Endothelial cell of umbilical vein (primary cell): ENCODE results near the gene ZNF488. TPM values are rescaled to one million over a fixed set of nuclear protein-coding genes. Genes with fewer than 3 reads are reported as not detected.

Experiments
- BruUV-seq: library from RNA; stranded (reverse); fragments of 400-500 nt; replicated peaks from 2 replicates; lab custom pipeline; 2021; lab: Mats Ljungman, UMichigan
- CTCF ChIA-PET: fragments of 300-600, 350-600 bp; sonication (Branson Sonifier 250); formaldehyde crosslinking; loops from one replicate; lab custom pipeline; 2021; ENCODE audit warnings: antibody characterized with exemption, inconsistent platforms; lab: Charles Lee
- POLR2A ChIA-PET: fragments of 300-600, 350-600 bp; sonication (Branson Sonifier 250); formaldehyde crosslinking; loops from one replicate; lab custom pipeline; 2021; ENCODE audit warnings: antibody characterized with exemption, inconsistent platforms; lab: Charles Lee
- DNase-seq: peaks from one replicate; pipeline ENCODE4 v3.0.0-alpha.2; 2011; ENCODE audit warnings: low read depth, low spot score
- FAIRE-seq: peaks from 2 replicates; lab custom pipeline; 2011; peaks lifted over from hg19 to GRCh38; lab: Jason Lieb, UNC
- H2AFZ ChIP-seq: 2 replicates; pipeline ENCODE4 v1.6.0; 2012; ENCODE audit warnings: low read depth, low read length, control low read depth, inconsistent platforms
- H3K27ac ChIP-seq: 2 replicates; pipeline ENCODE4 v1.5.1; 2011; ENCODE audit warnings: low read depth, mild to moderate bottlenecking, control low read depth, low read length, moderate library complexity; ENCODE audit not compliant: insufficient read depth
- H3K27me3 ChIP-seq, 2 experiments: 2 replicates each; pipeline versions ENCODE4 v1.6.0 to v1.6.1; 2011; ENCODE audit warnings: low read length in 2 of 2, mixed read lengths in 1 of 2; ENCODE audit not compliant: control insufficient read depth in 2 of 2, insufficient read depth in 2 of 2
- H3K36me3 ChIP-seq, 2 experiments: 2 replicates in 1 of 2; 3 replicates in 1 of 2; pipeline ENCODE4 v1.5.1; 2011; ENCODE audit warnings: low read length in 2 of 2, mild to moderate bottlenecking in 1 of 2, moderate library complexity in 1 of 2; ENCODE audit not compliant: control insufficient read depth in 2 of 2, insufficient read depth in 2 of 2; ENCODE audit errors: extremely low read depth in 1 of 2
- H3K4me1 ChIP-seq: 3 replicates; pipeline ENCODE4 v1.5.1; 2011; ENCODE audit warnings: mild to moderate bottlenecking, low read length; ENCODE audit not compliant: control insufficient read depth, insufficient read depth; ENCODE audit errors: extremely low read depth
- H3K4me2 ChIP-seq: 2 replicates; pipeline ENCODE4 v1.6.1; 2011; ENCODE audit warnings: low read length, control low read depth, mixed read lengths; ENCODE audit not compliant: insufficient read depth
- H3K4me3 ChIP-seq, 3 experiments: fragments of 200-600 bp in 1 of 3; sonication (generic), shearing (Covaris generic) in 1 of 3; replicated peaks in 1 of 3; 2 replicates each; pipeline ENCODE4 v1.5.1; 2011 to 2016; ENCODE audit warnings: control low read depth in 3 of 3, low read length in 3 of 3, mild to moderate bottlenecking in 2 of 3, inconsistent platforms in 1 of 3, low read depth in 1 of 3, moderate library complexity in 1 of 3; ENCODE audit not compliant: insufficient read depth in 1 of 3
- H3K79me2 ChIP-seq: 2 replicates; pipeline ENCODE4 v1.6.0; 2012; ENCODE audit warnings: low read length, inconsistent platforms; ENCODE audit not compliant: control insufficient read depth, insufficient read depth
- H3K9ac ChIP-seq: replicated peaks from 2 replicates; pipeline ENCODE3; 2011; ENCODE audit warnings: low read length, control low read depth; ENCODE audit not compliant: insufficient read depth; ENCODE audit errors: extremely low read depth
- H3K9me1 ChIP-seq: replicated peaks from 3 replicates; pipeline ENCODE4 v1.6.0; 2011; ENCODE audit warnings: mild to moderate bottlenecking, low read length; ENCODE audit not compliant: control insufficient read depth, insufficient read depth; ENCODE audit errors: extremely low read depth
- H3K9me3 ChIP-seq: replicated peaks from 2 replicates; pipeline ENCODE4 v1.5.1; 2012; ENCODE audit warnings: low read length, inconsistent platforms; ENCODE audit not compliant: control insufficient read depth, insufficient read depth
- H4K20me1 ChIP-seq: replicated peaks from 2 replicates; pipeline ENCODE3; 2011; ENCODE audit warnings: mild to moderate bottlenecking, low read length; ENCODE audit not compliant: control insufficient read depth, insufficient read depth; ENCODE audit errors: extremely low read depth
- CTCF ChIP-seq, 2 donors: IDR thresholded peaks; 1 replicate in 1 of 2; 2 replicates in 1 of 2; pipeline ENCODE4 v1.5.1; 2011; ENCODE audit warnings: low read length in 2 of 2, mild to moderate bottlenecking in 2 of 2, moderate library complexity in 2 of 2, control low read depth in 1 of 2, inconsistent platforms in 1 of 2, low read depth in 1 of 2; ENCODE audit not compliant: insufficient read depth in 1 of 2; ENCODE audit errors: extremely low read depth in 1 of 2
- EZH2 ChIP-seq: IDR thresholded peaks from 2 replicates; pipeline ENCODE4 v1.6.1; 2012; ENCODE audit warnings: borderline replicate concordance, low read depth, mild to moderate bottlenecking, moderate library complexity, low read length, inconsistent platforms; ENCODE audit not compliant: severe bottlenecking
- FOS ChIP-seq: IDR thresholded peaks from 2 replicates; pipeline ENCODE4 v1.6.1; 2011; ENCODE audit warnings: mild to moderate bottlenecking, low read length, moderate library complexity, borderline replicate concordance; ENCODE audit not compliant: insufficient read depth
- GATA2 ChIP-seq: IDR thresholded peaks from 2 replicates; pipeline ENCODE4 v1.7.0; 2011; ENCODE audit warnings: low read depth, mild to moderate bottlenecking, moderate library complexity, mixed read lengths, low read length; ENCODE audit not compliant: insufficient read length, insufficient read depth
- JUN ChIP-seq: IDR thresholded peaks from 2 replicates; pipeline ENCODE4 v1.6.1; 2011; ENCODE audit warnings: borderline replicate concordance, low read depth; ENCODE audit not compliant: insufficient read length, insufficient read depth
- MAX ChIP-seq: IDR thresholded peaks from 2 replicates; pipeline ENCODE4 v1.6.1; 2011; ENCODE audit not compliant: insufficient read depth, insufficient read length
- MYC ChIP-seq: IDR thresholded peaks from one replicate; pipeline ENCODE4 v1.6.1; 2011; ENCODE audit warnings: mild to moderate bottlenecking, low read depth, low read length
- POLR2A ChIP-seq: IDR thresholded peaks from 2 replicates; pipeline ENCODE4 v1.6.1; 2012; ENCODE audit warnings: low read depth, mild to moderate bottlenecking, control low read depth, low read length
- POLR2AphosphoS5 ChIP-seq: IDR thresholded peaks from 2 replicates; pipeline ENCODE4 v1.6.1; 2012; ENCODE audit warnings: low read depth, mild to moderate bottlenecking, control low read depth, low read length, moderate library complexity; ENCODE audit not compliant: insufficient read depth
- dilution Hi-C: fragments of 300-500 bp; cut with MboI; formaldehyde crosslinking; loops from one replicate; pipeline ENCODE4 v1.15.0; 2019; ENCODE audit warnings: low sequenced_read_pairs; ENCODE audit not compliant: extremely low pct_ligation_motif_present
- intact Hi-C: fragments of 100-400 bp; cut with micrococcal nuclease; formaldehyde crosslinking; loops from one replicate; pipeline ENCODE4 v1.10.0; 2022
- polyA plus RNA-seq, 4 experiments: library from polyadenylated mRNA; depleted of rRNA in 3 of 4; stranded (reverse) in 3 of 4; unstranded in 1 of 4; fragments of >200 nt; gene quantifications; 2 replicates each; pipeline versions ENCODE4 v1.2.1 to v1.2.3, GENCODE V29; 2011 to 2012; ENCODE audit warnings: missing spikeins in 1 of 4
- total RNA-seq: library from RNA; stranded (reverse); gene quantifications from 2 replicates; pipeline ENCODE4 v1.2.3, GENCODE V29; 2021

Gene ZNF488
- total and polyA plus RNA-seq, 2 donors (not counting 3 experiments of a cell fraction or from before 2014, with no cell fraction given) = 0.21 to 0.38 TPM

GRCh38 chr10:47347303-47347675 lies 36.8 kb downstream of the ZNF488 start:
- CTCF ChIA-PET = interaction anchor here (0.8 kb wide), 1 partner anchor 14 kb away, joined by 3 read pairs; no protein-coding TSS in a partner anchor

More at GRCh38 chr10:47347303-47347675, 36.8 kb downstream of the ZNF488 start:
- dilution Hi-C loops (no loop called here), intact Hi-C loops (no loop called here)
- H3K9ac ChIP-seq = no peak overlapping the region
- H3K4me3 ChIP-seq = no peak overlapping the region
- BruUV-seq = no TSS peak
- H4K20me1 ChIP-seq = no peaks in the 10 kb centered on the region
- no peak overlapping the region for H3K4me2 ChIP-seq
- H2AFZ ChIP-seq = no peak overlapping the region
- no peak for FAIRE-seq
- no peaks in the 10 kb centered on the region for H3K27me3 ChIP-seq
- no peaks in the 10 kb centered on the region for H3K4me1 ChIP-seq
- DNase-seq = no peak
- no peaks in the 10 kb centered on the region for H3K79me2 ChIP-seq
- H3K9me3 ChIP-seq = no peaks in the 10 kb centered on the region
- no peaks in the 10 kb centered on the region for H3K36me3 ChIP-seq
- H3K27ac ChIP-seq = no peak overlapping the region
- POLR2A ChIA-PET = no interaction called here
- TF ChIP-seq CTCF (IDR thresholded peaks at IDR 0.05; ENCODE audit: extremely low read depth in 1 of 2, insufficient read depth in 1 of 2, low read depth in 1 of 2, low read length in 2 of 2) = no peak
- TF ChIP-seq MYC = no peak
- no peak for TF ChIP-seq POLR2A
- TF ChIP-seq MAX = no peak
- TF ChIP-seq JUN = no peak
- no peak for TF ChIP-seq GATA2
- no peak for TF ChIP-seq FOS
- TF ChIP-seq EZH2 = no peak
- TF ChIP-seq POLR2AphosphoS5 = no peak
- H3K9me1 ChIP-seq = no peaks in the 10 kb centered on the region
